HEK293 (cell line): ENCODE measurements around the gene IFT122.
A peak's percentile ranks its signal among the peaks of the same experiment; 100 is the strongest.

Experiments used
- GLI4 ChIP-seq: fragments of 450-650 bp; formaldehyde crosslinking; IDR thresholded peaks from 2 replicates; pipeline ENCODE4 v1.5.1; 2016; ENCODE audit warnings: missing biosample characterization, missing genetic modification characterization
- MYNN ChIP-seq: fragments of 450-650 bp; formaldehyde crosslinking; IDR thresholded peaks from 2 replicates; pipeline ENCODE4 v1.5.1; 2016; ENCODE audit warnings: missing biosample characterization, missing genetic modification characterization, borderline replicate concordance
- OVOL3 ChIP-seq: fragments of 450-650 bp; formaldehyde crosslinking; IDR thresholded peaks from 2 replicates; pipeline ENCODE4 v1.5.1; 2016; ENCODE audit warnings: missing biosample characterization, missing genetic modification characterization
- PRDM4 ChIP-seq: fragments of 450-650 bp; formaldehyde crosslinking; IDR thresholded peaks from 2 replicates; pipeline ENCODE4 v1.5.1; 2017; ENCODE audit warnings: missing biosample characterization, missing genetic modification characterization
- RBAK ChIP-seq: fragments of 450-650 bp; formaldehyde crosslinking; IDR thresholded peaks from 2 replicates; pipeline ENCODE4 v1.5.1; 2016; ENCODE audit warnings: missing biosample characterization, missing genetic modification characterization
- REPIN1 ChIP-seq: fragments of 450-650 bp; formaldehyde crosslinking; IDR thresholded peaks from 2 replicates; pipeline ENCODE4 v1.5.1; 2017; ENCODE audit warnings: missing biosample characterization, missing genetic modification characterization, low read depth
- SCRT1 ChIP-seq: fragments of 450-650 bp; formaldehyde crosslinking; IDR thresholded peaks from 2 replicates; pipeline ENCODE4 v1.5.1; 2016; ENCODE audit warnings: missing biosample characterization, missing genetic modification characterization, borderline replicate concordance
- SP3 ChIP-seq: fragments of 450-650 bp; formaldehyde crosslinking; IDR thresholded peaks from 2 replicates; pipeline ENCODE4 v1.5.1; 2016; ENCODE audit warnings: missing biosample characterization, missing genetic modification characterization
- SP7 ChIP-seq: fragments of 450-650 bp; formaldehyde crosslinking; IDR thresholded peaks from 2 replicates; pipeline ENCODE4 v1.5.1; 2016; ENCODE audit warnings: missing biosample characterization, missing genetic modification characterization
- TCF7L2 ChIP-seq: IDR thresholded peaks from 2 replicates; pipeline ENCODE4 v1.6.1; 2011; ENCODE audit warnings: low read depth, mild to moderate bottlenecking, inconsistent platforms, low read length, moderate library complexity, borderline replicate concordance
- ZBTB10 ChIP-seq: fragments of 450-650 bp; formaldehyde crosslinking; IDR thresholded peaks from 2 replicates; pipeline ENCODE4 v1.5.1; 2016; ENCODE audit warnings: missing biosample characterization, missing genetic modification characterization
- ZBTB20 ChIP-seq: fragments of 450-650 bp; formaldehyde crosslinking; IDR thresholded peaks from 2 replicates; pipeline ENCODE4 v1.5.1; 2016; ENCODE audit warnings: missing biosample characterization, missing genetic modification characterization
- ZBTB49 ChIP-seq: fragments of 450-650 bp; formaldehyde crosslinking; IDR thresholded peaks from 2 replicates; pipeline ENCODE4 v1.5.1; 2016; ENCODE audit warnings: missing biosample characterization, missing genetic modification characterization, low read depth
- ZNF169 ChIP-seq: fragments of 450-650 bp; formaldehyde crosslinking; IDR thresholded peaks from 2 replicates; pipeline ENCODE4 v1.5.1; 2016; ENCODE audit warnings: missing biosample characterization, missing genetic modification characterization
- ZNF2 ChIP-seq: fragments of 450-650 bp; formaldehyde crosslinking; IDR thresholded peaks from 2 replicates; pipeline ENCODE4 v1.5.1; 2016; ENCODE audit warnings: missing biosample characterization, missing genetic modification characterization
- ZNF211 ChIP-seq: fragments of 450-650 bp; formaldehyde crosslinking; IDR thresholded peaks from 2 replicates; pipeline ENCODE4 v1.5.1; 2016; ENCODE audit warnings: low read depth, missing biosample characterization, missing genetic modification characterization
- ZNF248 ChIP-seq: fragments of 450-650 bp; formaldehyde crosslinking; IDR thresholded peaks from 2 replicates; pipeline ENCODE4 v1.5.1; 2017; ENCODE audit warnings: missing biosample characterization, missing genetic modification characterization
- ZNF362 ChIP-seq: fragments of 450-650 bp; formaldehyde crosslinking; IDR thresholded peaks from 2 replicates; pipeline ENCODE4 v1.5.1; 2016; ENCODE audit warnings: missing biosample characterization, missing genetic modification characterization
- ZNF404 ChIP-seq: fragments of 450-650 bp; formaldehyde crosslinking; IDR thresholded peaks from 2 replicates; pipeline ENCODE4 v1.5.1; 2017; ENCODE audit warnings: missing biosample characterization, missing genetic modification characterization
- ZNF416 ChIP-seq: fragments of 450-650 bp; formaldehyde crosslinking; IDR thresholded peaks from 2 replicates; pipeline ENCODE4 v1.5.1; 2016; ENCODE audit warnings: missing biosample characterization, missing genetic modification characterization
- ZNF585B ChIP-seq: fragments of 450-650 bp; formaldehyde crosslinking; IDR thresholded peaks from 2 replicates; pipeline ENCODE4 v1.5.1; 2016; ENCODE audit warnings: missing biosample characterization, missing genetic modification characterization
- ZNF596 ChIP-seq: fragments of 450-650 bp; IDR thresholded peaks from 2 replicates; pipeline ENCODE4 v1.5.0; 2018; ENCODE audit warnings: missing biosample characterization, mild to moderate bottlenecking, missing genetic modification characterization, moderate library complexity
- ZNF610 ChIP-seq: fragments of 450-650 bp; formaldehyde crosslinking; IDR thresholded peaks from 2 replicates; pipeline ENCODE4 v1.5.1; 2016; ENCODE audit warnings: missing biosample characterization, missing genetic modification characterization, borderline replicate concordance
- ZNF629 ChIP-seq: fragments of 450-650 bp; formaldehyde crosslinking; IDR thresholded peaks from 2 replicates; pipeline ENCODE4 v1.5.1; 2017; ENCODE audit warnings: missing biosample characterization, missing genetic modification characterization
- ZNF677 ChIP-seq: fragments of 450-650 bp; IDR thresholded peaks from 2 replicates; pipeline ENCODE4 v1.5.0; 2018; ENCODE audit warnings: missing biosample characterization, mild to moderate bottlenecking, missing genetic modification characterization, moderate library complexity
- ZNF76 ChIP-seq: fragments of 450-650 bp; formaldehyde crosslinking; IDR thresholded peaks from 2 replicates; pipeline ENCODE4; 2016; ENCODE audit warnings: low read depth, missing biosample characterization, missing genetic modification characterization, borderline replicate concordance
- ZNF768 ChIP-seq: fragments of 450-650 bp; formaldehyde crosslinking; IDR thresholded peaks from 2 replicates; pipeline ENCODE4 v1.5.1; 2018; ENCODE audit warnings: missing biosample characterization, mild to moderate bottlenecking, missing genetic modification characterization
- ZNF776 ChIP-seq: fragments of 450-650 bp; formaldehyde crosslinking; IDR thresholded peaks from 2 replicates; pipeline ENCODE4 v1.5.0; 2017; ENCODE audit warnings: missing biosample characterization, missing genetic modification characterization, borderline replicate concordance
- ZNF791 ChIP-seq: fragments of 450-650 bp; formaldehyde crosslinking; IDR thresholded peaks from 2 replicates; pipeline ENCODE4 v1.5.1; 2016; ENCODE audit warnings: missing biosample characterization, missing genetic modification characterization
- ZNF830 ChIP-seq: fragments of 450-650 bp; IDR thresholded peaks from 2 replicates; pipeline ENCODE4 v1.5.0; 2018; ENCODE audit warnings: missing biosample characterization, missing genetic modification characterization, low read depth, mild to moderate bottlenecking, moderate library complexity
- ZSCAN18 ChIP-seq: fragments of 450-650 bp; formaldehyde crosslinking; IDR thresholded peaks from 2 replicates; pipeline ENCODE4 v1.5.1; 2016; ENCODE audit warnings: missing biosample characterization, missing genetic modification characterization

The IFT122 gene

GRCh38 chr3:129399145-129399894, 40.7 kb upstream of the IFT122 start (continued):
- TF ChIP-seq MYNN (no peak), ZBTB10 (tag by site-specific recombination) (no peak), ZBTB20 (tag by site-specific recombination) (no peak; the same call in 1 of the 2 replicates), ZNF629 (tag by site-specific recombination) (peak; percentile 68), ZNF2 (tag by site-specific recombination) (0 out of 2 replicates have a peak, but pooled peaks have one; percentile 35), ZNF248 (no peak), TCF7L2 (no peak), ZSCAN18 (tag by site-specific recombination) (no peak), ZNF830 (tag by site-specific recombination) (no peak), SP7 (peak; percentile 61), ZNF211 (tag by site-specific recombination) (no peak), ZNF76 (tag by site-specific recombination) (peak; percentile 97), ZNF169 (no peak), ZNF416 (no peak), ZNF776 (tag by site-specific recombination) (no peak), ZNF768 (tag by site-specific recombination) (no peak), GLI4 (tag by site-specific recombination) (no peak), SP3 (tag by site-specific recombination) (peak; percentile 78), RBAK (no peak), ZBTB49 (tag by site-specific recombination) (no peak), ZNF677 (tag by site-specific recombination) (no peak), ZNF404 (no peak), PRDM4 (tag by site-specific recombination) (no peak), ZNF585B (tag by site-specific recombination) (no peak), ZNF596 (tag by site-specific recombination) (no peak), ZNF610 (tag by site-specific recombination) (no peak; the same call in 1 of the 2 replicates), ZNF362 (tag by site-specific recombination) (no peak), REPIN1 (tag by site-specific recombination) (no peak), ZNF791 (tag by site-specific recombination) (no peak), OVOL3 (tag by site-specific recombination) (peak; percentile 100), SCRT1 (tag by site-specific recombination) (no peak)
